Measurements from ENCODE around the gene SHC2.
"Not testable (repeated sequence)": the region's sequence is repeated elsewhere in the genome, so short reads cannot be mapped to it uniquely, and the experiment has no call there.

Gene SHC2

DNA sequence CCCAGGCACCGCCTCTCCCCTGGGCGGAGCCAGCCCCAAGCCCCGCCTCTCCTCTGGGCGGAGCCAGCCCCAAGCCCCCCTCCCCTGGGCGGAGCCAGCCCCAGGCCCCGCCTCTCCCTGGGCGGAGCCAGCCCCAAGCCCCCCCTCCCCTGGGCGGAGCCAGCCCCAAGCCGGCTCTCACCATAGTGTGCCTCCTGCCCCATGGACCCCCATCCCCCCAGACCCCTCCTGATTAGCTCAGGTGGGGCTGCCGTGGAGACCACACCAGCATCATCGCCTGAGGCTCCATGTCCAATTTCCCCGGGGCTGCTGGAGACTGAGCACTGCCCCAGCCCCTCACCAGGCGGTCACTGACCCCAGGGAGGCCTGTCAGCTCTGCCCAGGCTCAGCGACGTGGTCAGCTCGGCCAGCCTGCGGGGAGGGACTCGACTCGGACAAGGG lies 31.3 kb upstream of the SHC2 start:
- peak in 1 of 2 donors; percentile 34 for DNase-seq (ENCODE audit: low read depth in 1 of 2, low spot score in 1 of 2)

- no peak for DNase-seq (ENCODE audit: low read depth in 1 of 2, low spot score in 1 of 2)
Observed at GRCh38 chr19:491146-491741, 30.4 kb upstream of the SHC2 start.

GRCh38 chr19:489418-490196 lies 28.8 kb upstream of the SHC2 start:
- no peak for DNase-seq (ENCODE audit: low read depth in 1 of 2, low spot score in 1 of 2)

DNA sequence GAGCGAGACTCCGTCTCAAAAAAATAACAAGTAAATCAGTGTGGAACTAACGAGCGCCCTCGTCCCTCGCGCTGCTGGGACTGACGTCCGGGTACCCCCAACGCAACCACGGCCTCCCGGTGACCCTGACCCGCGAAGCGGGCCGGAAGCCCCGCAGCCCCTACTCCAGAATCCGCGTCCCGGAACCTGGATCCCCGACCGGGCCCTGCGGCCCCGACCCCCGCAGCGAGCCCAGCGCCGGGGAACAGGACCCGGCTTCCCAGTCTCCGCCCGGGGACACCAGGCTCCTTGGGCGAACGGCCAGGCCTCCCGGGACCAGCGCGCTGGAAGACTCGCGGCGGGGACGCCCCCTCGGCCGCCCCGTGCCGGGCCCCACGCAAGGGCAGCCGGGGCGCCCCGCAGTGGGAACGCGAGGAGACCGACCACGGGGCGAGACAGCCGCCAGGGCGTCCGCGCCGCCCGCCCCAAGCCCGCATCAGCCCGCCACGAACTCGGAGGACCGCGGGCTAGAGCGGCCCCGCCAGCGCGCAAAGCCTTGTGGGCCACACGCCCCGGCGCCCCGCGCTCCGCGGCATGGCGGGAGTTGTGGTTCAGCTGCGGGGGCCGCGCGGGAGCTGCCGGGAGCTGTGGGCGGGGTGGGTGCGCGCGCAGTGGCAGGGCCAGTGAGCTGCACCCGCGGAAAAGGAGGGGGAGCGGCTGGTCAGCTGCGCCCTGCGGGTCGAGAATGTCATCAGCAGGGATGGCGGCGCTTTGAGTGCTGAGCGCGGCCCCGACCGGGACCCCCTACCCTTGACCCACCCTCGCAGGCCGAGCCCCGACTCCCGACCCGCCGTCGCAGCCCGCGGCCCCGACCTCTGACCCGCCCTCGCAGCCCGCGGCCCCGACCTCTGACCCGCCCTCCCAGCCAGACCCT lies 27.9 kb upstream of the SHC2 start:
- peak; percentile 85 to 87 for DNase-seq (ENCODE audit: low read depth in 1 of 2, low spot score in 1 of 2)

GRCh38 chr19:485583-486236 lies 24.9 kb upstream of the SHC2 start:
- DNase-seq (ENCODE audit: low read depth in 1 of 2, low spot score in 1 of 2) = no peak

DNA sequence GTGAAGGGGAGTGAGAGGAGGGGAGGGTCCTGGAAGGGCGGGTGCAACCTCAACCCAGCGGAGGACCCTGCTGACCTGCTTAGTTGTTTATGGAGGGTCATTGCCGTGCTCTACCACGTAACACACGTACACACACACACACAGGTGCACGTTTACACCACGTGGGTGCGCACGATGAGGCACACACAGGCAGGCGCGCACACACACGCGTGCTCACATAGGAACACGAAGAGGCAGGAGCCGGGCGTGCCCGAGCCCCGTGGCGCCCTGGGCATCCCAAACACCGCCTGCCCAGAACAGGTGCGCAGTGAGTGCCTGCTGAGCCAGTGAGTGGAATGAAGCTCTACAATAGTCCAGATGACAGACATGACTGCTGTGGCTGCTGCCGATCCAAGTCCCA lies 24.2 kb upstream of the SHC2 start:
- no peak for DNase-seq (ENCODE audit: low read depth in 1 of 2, low spot score in 1 of 2)

GRCh38 chr19:484494-484893 lies 23.7 kb upstream of the SHC2 start:
- no peak for DNase-seq (ENCODE audit: low read depth in 1 of 2, low spot score in 1 of 2)

DNA sequence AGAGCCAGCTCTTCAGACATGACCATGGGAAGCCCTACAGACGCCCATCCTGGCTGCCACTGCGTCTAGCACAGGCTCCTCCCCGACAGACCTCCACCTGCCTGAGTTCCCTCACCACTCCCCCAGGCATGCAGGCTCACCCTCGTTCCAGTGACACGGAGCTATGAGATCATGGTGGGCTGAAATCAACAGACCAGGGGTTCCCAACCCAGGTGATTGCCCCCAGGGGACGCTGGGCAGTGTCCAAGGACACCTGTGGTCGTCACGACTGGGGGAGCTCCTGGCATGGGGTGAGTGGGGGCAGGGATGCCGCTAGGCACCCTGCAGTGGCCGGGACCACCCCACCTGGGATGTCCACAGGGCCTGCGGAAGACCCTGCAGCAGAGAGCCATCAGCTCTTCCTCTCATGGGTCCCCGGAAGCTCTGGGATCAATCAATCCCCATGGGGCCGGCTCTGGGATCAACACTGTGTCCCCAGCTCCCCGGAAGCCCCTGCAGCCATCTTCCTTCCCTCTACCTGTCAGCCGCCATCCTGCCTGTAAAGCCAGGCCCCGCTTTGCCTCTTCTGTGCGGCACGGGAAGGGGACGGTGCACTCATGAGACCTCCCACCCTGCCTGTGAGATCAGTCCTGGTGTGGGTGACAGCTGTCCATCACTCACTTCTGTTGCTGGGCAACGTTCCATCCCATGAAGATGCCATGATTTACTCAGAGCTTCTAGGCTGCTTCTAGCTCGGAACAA lies 22.7 kb upstream of the SHC2 start:
- DNase-seq (ENCODE audit: low read depth in 1 of 2, low spot score in 1 of 2) = no peak

DNA sequence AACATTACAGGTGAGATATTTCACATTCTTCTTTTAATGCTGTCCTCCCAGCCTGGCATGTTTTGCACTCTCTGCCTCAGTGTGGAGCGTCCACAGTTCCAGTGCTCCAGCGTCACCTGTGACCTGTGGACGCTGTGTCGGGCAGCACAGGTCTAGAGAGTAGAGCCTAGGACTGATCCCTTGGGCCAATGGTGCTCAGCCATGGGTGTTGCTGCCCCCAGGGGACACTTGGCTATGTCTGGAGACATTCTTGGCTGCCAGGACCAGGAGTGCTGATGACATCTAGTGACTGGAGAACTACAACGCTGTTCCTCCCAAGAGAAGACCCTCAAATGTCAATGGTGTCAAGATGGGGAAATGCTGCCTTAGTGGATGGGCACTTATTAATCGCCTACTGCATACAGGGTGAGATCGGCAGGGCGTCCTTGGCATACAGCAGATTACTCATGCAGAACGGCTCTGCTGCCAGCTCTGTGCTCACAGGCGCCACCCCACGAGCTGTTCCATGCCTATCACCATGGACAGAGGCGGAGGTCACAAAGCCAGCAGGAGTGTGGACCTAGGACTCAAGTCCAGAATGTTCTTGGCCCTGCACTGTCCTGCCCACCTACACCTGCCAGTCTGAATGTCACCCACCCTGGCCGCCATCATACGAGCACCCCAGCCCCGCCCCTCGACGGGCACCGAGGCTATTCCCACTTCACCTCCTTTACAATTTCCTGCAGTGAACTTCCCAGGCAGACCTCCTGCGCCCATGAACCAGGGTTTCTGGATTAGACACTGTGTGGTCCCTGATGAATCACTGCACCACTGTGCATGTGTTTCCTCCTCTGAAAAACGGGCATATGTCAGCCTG lies 21.6 kb upstream of the SHC2 start:
- DNase-seq (ENCODE audit: low read depth in 1 of 2, low spot score in 1 of 2) = no peak

DNA sequence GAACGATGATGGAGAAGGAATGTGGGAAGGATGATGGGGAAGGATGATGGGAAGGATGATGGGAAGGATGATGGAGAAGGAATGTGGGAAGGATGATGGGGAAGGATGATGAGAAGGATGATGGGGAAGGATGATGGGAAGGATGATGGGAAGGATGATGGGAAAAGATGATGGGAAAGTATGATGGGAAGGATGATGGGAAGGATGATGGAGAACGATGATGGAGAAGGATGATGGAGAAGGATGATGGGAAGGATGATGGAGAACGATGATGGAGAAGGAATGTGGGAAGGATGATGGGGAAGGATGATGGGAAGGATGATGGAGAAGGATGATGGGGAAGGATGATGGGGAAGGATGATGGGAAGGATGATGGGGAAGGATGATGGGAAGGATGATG lies 20.3 kb upstream of the SHC2 start:
- DNase-seq (ENCODE audit: low read depth in 1 of 2, low spot score in 1 of 2) = not testable (repeated sequence)

DNA sequence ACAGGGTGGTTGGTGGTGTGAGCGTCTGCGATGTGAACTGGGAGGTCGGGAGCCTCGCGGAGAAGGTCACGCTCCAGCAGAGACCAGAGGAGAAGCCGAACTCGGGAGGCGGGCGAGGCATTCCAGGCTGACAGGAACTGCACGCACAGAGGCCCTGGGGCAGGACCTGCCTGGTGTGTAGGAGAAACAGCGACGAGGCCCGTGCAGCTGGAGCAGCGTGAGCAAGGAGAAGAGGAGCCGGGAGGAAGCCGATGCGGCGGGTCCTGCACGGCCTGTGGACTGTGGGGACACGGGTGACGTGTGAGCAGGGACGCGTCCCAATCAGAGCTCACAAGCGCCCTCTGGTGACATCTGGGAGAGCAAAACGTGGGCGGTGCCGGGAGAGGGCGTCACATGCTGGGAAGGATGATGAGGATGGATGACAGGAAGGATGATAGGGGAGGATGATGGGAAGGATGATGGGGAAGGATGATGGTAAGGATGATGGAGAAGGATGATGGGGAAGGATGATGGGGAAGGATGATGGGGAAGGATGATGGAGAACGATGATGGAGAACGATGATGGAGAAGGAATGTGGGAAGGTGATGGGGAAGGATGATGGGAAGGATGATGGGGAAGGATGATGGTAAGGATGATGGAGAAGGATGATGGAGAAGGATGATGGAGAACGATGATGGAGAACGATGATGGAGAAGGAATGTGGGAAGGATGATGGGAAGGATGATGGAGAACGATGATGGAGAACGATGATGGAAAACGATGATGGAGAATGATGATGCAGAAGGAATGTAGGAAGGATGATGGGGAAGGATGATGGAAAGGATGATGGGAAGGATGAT lies 19.4 kb upstream of the SHC2 start:
- no peak for DNase-seq (ENCODE audit: low read depth in 1 of 2, low spot score in 1 of 2)

DNA sequence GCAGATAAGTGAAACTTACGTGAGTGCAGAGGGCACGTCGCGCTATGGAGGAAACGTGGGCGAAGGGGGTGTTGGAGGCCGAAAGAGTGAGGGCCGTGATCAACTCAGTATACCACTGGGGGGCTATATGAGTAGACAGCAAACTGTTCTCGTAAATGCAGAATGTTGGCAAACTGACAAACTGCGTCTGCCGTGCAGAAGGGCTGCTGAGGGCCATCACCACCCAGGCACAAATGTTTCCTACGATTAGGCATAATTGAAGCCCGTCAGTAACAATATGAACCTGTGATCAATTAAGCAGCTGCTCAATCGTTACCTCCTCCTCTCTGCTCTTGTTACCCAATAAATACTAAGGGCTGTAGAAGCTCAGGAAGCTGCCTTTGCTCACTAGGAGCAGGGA lies 18.1 kb upstream of the SHC2 start:
- no peak for DNase-seq (ENCODE audit: low read depth in 1 of 2, low spot score in 1 of 2)

DNA sequence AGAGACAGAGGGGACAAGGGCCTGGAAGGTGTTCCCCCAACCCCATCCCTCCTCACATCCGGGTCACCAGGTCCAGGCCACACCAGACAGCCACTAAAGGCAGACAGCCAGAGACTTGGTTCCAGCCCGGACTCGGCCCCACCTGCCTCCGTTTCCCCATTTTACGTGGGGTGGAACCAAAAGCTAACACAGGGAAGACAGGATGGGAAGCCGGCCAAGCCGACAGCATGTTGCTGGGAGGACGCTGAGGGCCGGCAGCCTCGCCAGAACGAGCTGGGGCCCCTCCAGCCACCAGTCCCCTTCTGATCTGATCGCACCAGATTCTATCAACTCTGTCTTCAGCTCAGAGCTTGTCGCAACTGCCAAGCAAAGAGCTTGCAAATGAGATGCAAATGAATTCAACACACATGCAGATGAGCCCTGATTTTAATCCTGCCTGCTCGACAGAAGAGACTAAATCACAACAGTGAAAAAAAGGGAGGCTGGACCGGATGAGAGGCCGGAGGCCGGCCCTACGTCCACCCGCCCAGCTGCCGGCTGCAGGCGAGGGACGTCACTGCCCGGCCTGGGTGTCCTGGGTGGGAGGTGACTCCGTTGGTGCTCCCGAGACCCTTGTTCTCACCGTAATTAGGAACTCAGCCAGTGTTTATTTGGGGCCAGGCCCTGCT lies 17.5 kb upstream of the SHC2 start:
- DNase-seq (ENCODE audit: low read depth in 1 of 2, low spot score in 1 of 2) = no peak

- no peak for DNase-seq (ENCODE audit: low read depth in 1 of 2, low spot score in 1 of 2)
Observed at GRCh38 chr19:475360-475759, 14.5 kb upstream of the SHC2 start.

GRCh38 chr19:474126-475078 lies 13.6 kb upstream of the SHC2 start:
- DNase-seq (ENCODE audit: low read depth in 1 of 2, low spot score in 1 of 2) = no peak

- no peak for DNase-seq (ENCODE audit: low read depth in 1 of 2, low spot score in 1 of 2)
Observed at GRCh38 chr19:472005-472858, 11.4 kb upstream of the SHC2 start.
